T-helper 17 cell (primary cell): ENCODE measurements around the gene USP17L28. TPM values are rescaled to one million over a fixed set of nuclear protein-coding genes. Genes with fewer than 3 reads are reported as not detected.
"Not testable (repeated sequence)": the region's sequence is repeated elsewhere in the genome, so short reads cannot be mapped to it uniquely, and the experiment has no call there.

Source experiments
- ATAC-seq: fragments of 150-1000 bp; cut with Tn5 transposase; 2 replicates; pipeline ENCODE4 v1.10.0; 2021; ENCODE audit warnings: mild to moderate bottlenecking, moderate library complexity
- DNase-seq, 3 donors: peaks; one replicate each; pipeline versions ENCODE4 v3.0.0 to v3.0.0-alpha.2; 2020 to 2021
- H3K9me3 ChIP-seq: one replicate; pipeline ENCODE4 v1.7.0; 2013; ENCODE audit warnings: low read length, mild to moderate bottlenecking; ENCODE audit not compliant: control insufficient read depth, poor library complexity, severe bottlenecking
- H3K27ac Mint-ChIP-seq: one replicate; pipeline ENCODE4 v1.8.0; 2022; ENCODE audit warnings: mild to moderate bottlenecking, moderate library complexity, mixed read lengths
- H3K27me3 Mint-ChIP-seq: one replicate; pipeline ENCODE4 v1.8.0; 2022; ENCODE audit warnings: mixed read lengths
- H3K36me3 Mint-ChIP-seq: one replicate; pipeline ENCODE4 v1.8.0; 2022; ENCODE audit warnings: low read depth, mixed read lengths
- H3K4me1 Mint-ChIP-seq: one replicate; pipeline ENCODE4 v1.8.0; 2022; ENCODE audit warnings: mild to moderate bottlenecking, mixed read lengths
- H3K4me3 Mint-ChIP-seq: one replicate; pipeline ENCODE4 v1.8.0; 2022; ENCODE audit warnings: mild to moderate bottlenecking, moderate library complexity, mixed read lengths
- total RNA-seq, 4 donors: library from RNA in 2 of 4; stranded (reverse) in 2 of 4; gene quantifications; one replicate each; pipeline ENCODE4 v1.2.3 and lab custom pipeline; 2022 to 2026

The USP17L28 gene
- total RNA-seq, 2 donors from 2014 or later, result not detected

GRCh38 chr4:9389001-9389400 is 40.3 kb downstream of the USP17L28 start:
- not testable (repeated sequence) for H3K4me1 Mint-ChIP-seq, H3K36me3 Mint-ChIP-seq, H3K4me3 Mint-ChIP-seq, H3K9me3 ChIP-seq, DNase-seq, ATAC-seq, H3K27ac Mint-ChIP-seq
- H3K27me3 Mint-ChIP-seq, result peaks cover 14% of the 10 kb centered on the region

Other genes with a start within 250 kb of the USP17L28 start
- gene FAM90A26, start 178.5 kb upstream of the USP17L28 start, total RNA-seq, result not detected
- not detected for gene USP17L10, start 138.2 kb upstream of the USP17L28 start, total RNA-seq
- gene USP17L11, start 133.5 kb upstream of the USP17L28 start, total RNA-seq, result not detected
- not detected for gene USP17L12, start 128.7 kb upstream of the USP17L28 start, total RNA-seq
- gene USP17L13, start 124.0 kb upstream of the USP17L28 start, total RNA-seq, result not detected
- not detected for gene USP17L15, start 114.5 kb upstream of the USP17L28 start, total RNA-seq
- not detected for gene USP17L17, start 105.0 kb upstream of the USP17L28 start, total RNA-seq
- not detected for gene USP17L18, start 100.3 kb upstream of the USP17L28 start, total RNA-seq
- not detected for gene USP17L19, start 95.5 kb upstream of the USP17L28 start, total RNA-seq
- not detected for gene USP17L20, start 90.8 kb upstream of the USP17L28 start, total RNA-seq
- not detected for gene USP17L21, start 86.0 kb upstream of the USP17L28 start, total RNA-seq
- gene USP17L22, start 81.3 kb upstream of the USP17L28 start, total RNA-seq, result under 1 TPM in 1 of 2 donors, not detected in 1; 0.26 TPM
- gene USP17L24, start 23.7 kb upstream of the USP17L28 start, total RNA-seq, result not detected
- not detected for gene USP17L25, start 19.0 kb upstream of the USP17L28 start, total RNA-seq
- not detected for gene USP17L26, start 14.2 kb upstream of the USP17L28 start, total RNA-seq
- gene USP17L5, start 9.5 kb upstream of the USP17L28 start, total RNA-seq, result not detected
- not detected for gene USP17L27, start 4.7 kb upstream of the USP17L28 start, total RNA-seq
- gene USP17L29, start 4.7 kb downstream of the USP17L28 start, total RNA-seq, result not detected
- gene USP17L30, start 14.2 kb downstream of the USP17L28 start, total RNA-seq, result not detected
- gene DEFB131A, start 95.5 kb downstream of the USP17L28 start, total RNA-seq, result not detected